ENCODE measurements around the gene TPH2.

The TPH2 gene

DNA sequence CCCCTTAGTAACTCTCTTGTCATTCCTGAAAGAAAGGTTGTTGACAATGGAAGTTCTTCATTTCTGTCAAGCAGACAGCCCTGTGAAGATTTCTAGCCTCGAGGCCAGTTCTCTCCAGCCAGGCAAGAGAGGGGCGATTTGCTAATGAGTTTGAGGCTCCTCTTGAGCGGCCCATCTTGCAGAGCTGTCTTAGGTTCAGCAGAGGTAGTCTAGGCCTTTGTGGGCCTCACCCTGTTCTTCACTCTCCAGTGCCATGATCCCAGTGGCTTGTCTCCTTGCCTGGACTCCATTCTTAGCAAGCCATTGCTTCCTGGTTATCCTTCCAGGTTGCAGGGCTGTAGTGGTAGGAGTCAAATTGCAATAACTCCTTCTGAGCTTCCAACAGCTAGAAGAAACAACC is 9.7 kb downstream of the TPH2 start:
- Histone ChIP-seq H3K79me2 (ENCODE audit: insufficient read depth, low read length) (no peaks in the 10 kb centered on the region), H3K27me3 (ENCODE audit: insufficient read depth, low read length, poor library complexity) (peaks cover 3% of the 10 kb centered on the region), H2AFZ (ENCODE audit: low read depth, low read length) (no peak overlapping the region), H3K4me1 (ENCODE audit: insufficient read depth, low read length) (no peaks in the 10 kb centered on the region), H3K27ac (ENCODE audit: low read length) (no peak overlapping the region), H4K20me1 (ENCODE audit: insufficient read depth, low read length) (no peaks in the 10 kb centered on the region), H3K9me3 (ENCODE audit: insufficient read depth, low read length, severe bottlenecking) (no peaks in the 10 kb centered on the region), H3K36me3 (ENCODE audit: insufficient read depth, low read length) (no peaks in the 10 kb centered on the region), H3K4me3 (ENCODE audit: low read depth in 1 of 2, low read length in 2 of 2) (no peak overlapping the region), H3K4me2 (ENCODE audit: insufficient read depth, low read length) (no peak overlapping the region), H3K9ac (ENCODE audit: low read depth, low read length) (no peak overlapping the region)
- DNase-seq: no peak
- no peak for TF ChIP-seq EZH2 (IDR thresholded peaks at IDR 0.05; ENCODE audit: borderline replicate concordance, low read depth, low read length, severe bottlenecking)
- TF ChIP-seq, protein P1, sequence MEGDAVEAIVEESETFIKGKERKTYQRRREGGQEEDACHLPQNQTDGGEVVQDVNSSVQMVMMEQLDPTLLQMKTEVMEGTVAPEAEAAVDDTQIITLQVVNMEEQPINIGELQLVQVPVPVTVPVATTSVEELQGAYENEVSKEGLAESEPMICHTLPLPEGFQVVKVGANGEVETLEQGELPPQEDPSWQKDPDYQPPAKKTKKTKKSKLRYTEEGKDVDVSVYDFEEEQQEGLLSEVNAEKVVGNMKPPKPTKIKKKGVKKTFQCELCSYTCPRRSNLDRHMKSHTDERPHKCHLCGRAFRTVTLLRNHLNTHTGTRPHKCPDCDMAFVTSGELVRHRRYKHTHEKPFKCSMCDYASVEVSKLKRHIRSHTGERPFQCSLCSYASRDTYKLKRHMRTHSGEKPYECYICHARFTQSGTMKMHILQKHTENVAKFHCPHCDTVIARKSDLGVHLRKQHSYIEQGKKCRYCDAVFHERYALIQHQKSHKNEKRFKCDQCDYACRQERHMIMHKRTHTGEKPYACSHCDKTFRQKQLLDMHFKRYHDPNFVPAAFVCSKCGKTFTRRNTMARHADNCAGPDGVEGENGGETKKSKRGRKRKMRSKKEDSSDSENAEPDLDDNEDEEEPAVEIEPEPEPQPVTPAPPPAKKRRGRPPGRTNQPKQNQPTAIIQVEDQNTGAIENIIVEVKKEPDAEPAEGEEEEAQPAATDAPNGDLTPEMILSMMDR (IDR thresholded peaks at IDR 0.05; ENCODE audit: borderline replicate concordance, extremely low read depth, low read length, poor library complexity, severe bottlenecking): no peak
- ATAC-seq (ENCODE audit: insufficient read depth, low read depth): no peak

DNA sequence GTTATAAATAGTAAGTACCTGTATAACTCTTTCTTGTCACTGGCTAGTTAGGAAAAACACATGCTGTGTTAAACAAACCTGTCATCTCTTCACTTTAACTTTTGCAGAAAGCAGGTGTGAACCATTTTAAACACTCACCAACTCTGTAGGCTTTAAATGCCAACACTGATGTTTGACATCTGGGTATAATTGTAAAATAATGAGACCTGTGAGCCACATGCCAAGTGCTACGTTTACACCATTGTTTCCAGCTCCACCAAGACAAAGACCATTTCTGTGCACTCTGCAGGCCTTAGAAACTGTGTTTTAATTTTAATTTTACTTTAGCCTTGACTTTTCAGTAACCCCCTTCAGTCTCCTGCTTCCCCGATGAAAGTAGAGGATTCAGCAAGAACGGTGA is 11.0 kb downstream of the TPH2 start:
- H3K9ac ChIP-seq (ENCODE audit: low read depth, low read length): no peak overlapping the region
- no peak overlapping the region for H3K27ac ChIP-seq (ENCODE audit: low read length)
- H3K9me3 ChIP-seq (ENCODE audit: insufficient read depth, low read length, severe bottlenecking): no peaks in the 10 kb centered on the region
- TF ChIP-seq EZH2 (IDR thresholded peaks at IDR 0.05; ENCODE audit: borderline replicate concordance, low read depth, low read length, severe bottlenecking): no peak
- TF ChIP-seq, protein P1 (IDR thresholded peaks at IDR 0.05; ENCODE audit: borderline replicate concordance, extremely low read depth, low read length, poor library complexity, severe bottlenecking): no peak
- H3K4me2 ChIP-seq (ENCODE audit: insufficient read depth, low read length): no peak overlapping the region
- ATAC-seq (ENCODE audit: insufficient read depth, low read depth) (no peak), DNase-seq (no peak)
- H2AFZ ChIP-seq (ENCODE audit: low read depth, low read length): no peak overlapping the region
- no peak overlapping the region for H3K4me3 ChIP-seq (ENCODE audit: low read depth in 1 of 2, low read length in 2 of 2)
- H4K20me1 ChIP-seq (ENCODE audit: insufficient read depth, low read length): no peaks in the 10 kb centered on the region
- no peaks in the 10 kb centered on the region for H3K79me2 ChIP-seq (ENCODE audit: insufficient read depth, low read length)
- no peaks in the 10 kb centered on the region for H3K4me1 ChIP-seq (ENCODE audit: insufficient read depth, low read length)
- H3K27me3 ChIP-seq (ENCODE audit: insufficient read depth, low read length, poor library complexity): peaks cover 3% of the 10 kb centered on the region
- no peaks in the 10 kb centered on the region for H3K36me3 ChIP-seq (ENCODE audit: insufficient read depth, low read length)

DNA sequence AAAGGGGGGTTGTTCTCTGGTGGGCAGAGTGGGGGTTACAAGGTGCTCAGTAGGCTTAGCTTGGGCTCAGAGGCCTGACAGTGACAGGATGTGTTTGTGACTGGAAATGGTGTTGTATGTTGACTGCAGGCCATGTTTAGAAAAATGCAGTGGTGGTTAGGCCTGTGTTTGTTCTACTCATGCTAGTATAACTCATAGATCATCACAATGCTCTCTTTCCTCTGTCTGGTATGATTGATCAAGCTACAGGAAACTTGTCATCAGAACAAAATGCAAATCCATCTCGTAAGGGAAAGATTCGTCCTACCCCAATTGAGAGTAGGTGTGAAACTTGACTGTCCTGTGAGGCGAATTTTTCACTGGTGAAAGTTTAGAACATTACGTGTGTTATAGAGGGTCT is 11.8 kb downstream of the TPH2 start:
- peaks cover 9% of the 10 kb centered on the region for H3K27me3 ChIP-seq (ENCODE audit: insufficient read depth, low read length, poor library complexity)
- no peaks in the 10 kb centered on the region for H4K20me1 ChIP-seq (ENCODE audit: insufficient read depth, low read length)
- no peak overlapping the region for H3K4me3 ChIP-seq (ENCODE audit: low read depth in 1 of 2, low read length in 2 of 2)
- no peak overlapping the region for H2AFZ ChIP-seq (ENCODE audit: low read depth, low read length)
- H3K36me3 ChIP-seq (ENCODE audit: insufficient read depth, low read length): no peaks in the 10 kb centered on the region
- ATAC-seq (ENCODE audit: insufficient read depth, low read depth) (no peak), DNase-seq (no peak)
- TF ChIP-seq EZH2 (IDR thresholded peaks at IDR 0.05; ENCODE audit: borderline replicate concordance, low read depth, low read length, severe bottlenecking): no peak
- TF ChIP-seq, protein P1 (IDR thresholded peaks at IDR 0.05; ENCODE audit: borderline replicate concordance, extremely low read depth, low read length, poor library complexity, severe bottlenecking): no peak
- H3K4me2 ChIP-seq (ENCODE audit: insufficient read depth, low read length): no peak overlapping the region
- no peaks in the 10 kb centered on the region for H3K4me1 ChIP-seq (ENCODE audit: insufficient read depth, low read length)
- no peak overlapping the region for H3K9ac ChIP-seq (ENCODE audit: low read depth, low read length)
- no peaks in the 10 kb centered on the region for H3K9me3 ChIP-seq (ENCODE audit: insufficient read depth, low read length, severe bottlenecking)
- H3K27ac ChIP-seq (ENCODE audit: low read length): no peak overlapping the region
- no peaks in the 10 kb centered on the region for H3K79me2 ChIP-seq (ENCODE audit: insufficient read depth, low read length)

DNA sequence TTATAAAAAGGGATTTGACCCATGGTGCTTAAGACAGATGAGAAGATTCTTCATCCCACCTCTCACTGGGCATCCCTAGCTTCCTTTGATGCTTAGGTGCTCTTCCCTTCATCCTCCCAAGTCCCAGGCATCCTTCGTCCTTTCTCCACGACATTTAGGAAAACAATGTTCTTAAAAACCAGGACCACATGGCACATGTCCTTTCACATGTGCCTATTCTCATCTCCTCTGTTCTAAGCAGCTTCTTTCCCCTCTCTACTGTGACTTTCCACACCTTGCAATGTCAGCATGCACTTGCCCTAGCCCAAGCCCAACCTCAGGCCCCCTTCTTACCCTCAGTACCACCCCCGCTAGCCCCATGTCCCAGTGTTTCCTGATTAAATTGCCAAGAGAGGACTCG is 12.2 kb downstream of the TPH2 start:
- no peaks in the 10 kb centered on the region for H3K9me3 ChIP-seq (ENCODE audit: insufficient read depth, low read length, severe bottlenecking)
- no peak overlapping the region for H3K4me2 ChIP-seq (ENCODE audit: insufficient read depth, low read length)
- H3K79me2 ChIP-seq (ENCODE audit: insufficient read depth, low read length): no peaks in the 10 kb centered on the region
- H3K9ac ChIP-seq (ENCODE audit: low read depth, low read length): no peak overlapping the region
- peaks cover 9% of the 10 kb centered on the region for H3K27me3 ChIP-seq (ENCODE audit: insufficient read depth, low read length, poor library complexity)
- no peak overlapping the region for H3K27ac ChIP-seq (ENCODE audit: low read length)
- H3K36me3 ChIP-seq (ENCODE audit: insufficient read depth, low read length): no peaks in the 10 kb centered on the region
- TF ChIP-seq EZH2 (IDR thresholded peaks at IDR 0.05; ENCODE audit: borderline replicate concordance, low read depth, low read length, severe bottlenecking): no peak
- TF ChIP-seq, protein P1 (IDR thresholded peaks at IDR 0.05; ENCODE audit: borderline replicate concordance, extremely low read depth, low read length, poor library complexity, severe bottlenecking): no peak
- no peak overlapping the region for H3K4me3 ChIP-seq (ENCODE audit: low read depth in 1 of 2, low read length in 2 of 2)
- no peaks in the 10 kb centered on the region for H3K4me1 ChIP-seq (ENCODE audit: insufficient read depth, low read length)
- H4K20me1 ChIP-seq (ENCODE audit: insufficient read depth, low read length): no peaks in the 10 kb centered on the region
- ATAC-seq (ENCODE audit: insufficient read depth, low read depth) (no peak), DNase-seq (no peak)
- no peak overlapping the region for H2AFZ ChIP-seq (ENCODE audit: low read depth, low read length)

Measured in DND-41 (cell line).